Bronchial epithelial cell (primary cell): Measurements from ENCODE around the gene SRC. TPM values are rescaled to one million over a fixed set of nuclear protein-coding genes. Genes with fewer than 3 reads are reported as not detected.
"Not testable (repeated sequence)": the region's sequence is repeated elsewhere in the genome, so short reads cannot be mapped to it uniquely, and the experiment has no call there.

Experiments used
- DNase-seq: peaks from one replicate; pipeline ENCODE4 v3.0.0-alpha.2; 2010; ENCODE audit warnings: low read depth
- FAIRE-seq: peaks from 2 replicates; lab custom pipeline; 2011; peaks lifted over from hg19 to GRCh38; lab: Jason Lieb, UNC
- H3K27me3 ChIP-seq: 2 replicates; pipeline ENCODE4 v1.5.1; 2011; ENCODE audit warnings: low read length; ENCODE audit not compliant: control insufficient read depth, insufficient read depth
- H3K36me3 ChIP-seq: 2 replicates; pipeline ENCODE4 v1.5.1; 2011; ENCODE audit warnings: low read length; ENCODE audit not compliant: control insufficient read depth, insufficient read depth
- H3K4me3 ChIP-seq: 2 replicates; pipeline ENCODE4 v1.5.1; 2011; ENCODE audit warnings: mild to moderate bottlenecking, low read depth, low read length, control low read depth
- CTCF ChIP-seq: IDR thresholded peaks from 2 replicates; pipeline ENCODE4 v1.5.1; 2011; ENCODE audit warnings: mild to moderate bottlenecking, moderate library complexity, low read length, control low read depth, inconsistent platforms; ENCODE audit not compliant: insufficient read depth, severe bottlenecking
- total RNA-seq: library from RNA; depleted of rRNA; stranded (reverse); fragments of >200 nt; gene quantifications from 2 replicates; pipeline ENCODE4 v1.2.1, GENCODE V29; 2014

Gene SRC
- total RNA-seq, 1 donor from 2014 or later: 16.6 TPM

- DNase-seq (no peak), FAIRE-seq (no peak)
- H3K36me3 ChIP-seq: no peaks in the 10 kb centered on the region
- H3K4me3 ChIP-seq: no peak overlapping the region
- TF ChIP-seq CTCF: no peak
- no peaks in the 10 kb centered on the region for H3K27me3 ChIP-seq
Measured at GRCh38 chr20:37334450-37334849, 11.5 kb upstream of the SRC start.

GRCh38 chr20:37335642-37336368 is 10.1 kb upstream of the SRC start:
- FAIRE-seq: no peak
- Histone ChIP-seq H3K36me3 (no peaks in the 10 kb centered on the region), H3K4me3 (no peak overlapping the region), H3K27me3 (no peaks in the 10 kb centered on the region)
- DNase-seq: peak; percentile 35
- TF ChIP-seq CTCF: no peak

GRCh38 chr20:37336369-37337207 is 9.4 kb upstream of the SRC start:
- TF ChIP-seq CTCF: no peak
- FAIRE-seq (no peak), DNase-seq (no peak)
- Histone ChIP-seq H3K4me3 (no peak overlapping the region), H3K36me3 (no peaks in the 10 kb centered on the region), H3K27me3 (no peaks in the 10 kb centered on the region)

GRCh38 chr20:37337208-37337991 is 8.5 kb upstream of the SRC start:
- no peak for FAIRE-seq
- Histone ChIP-seq H3K36me3 (no peaks in the 10 kb centered on the region), H3K27me3 (no peaks in the 10 kb centered on the region), H3K4me3 (no peak overlapping the region)
- no peak for DNase-seq
- no peak for TF ChIP-seq CTCF

- H3K36me3 ChIP-seq, FAIRE-seq: not testable (repeated sequence)
Measured at GRCh38 chr20:37338380-37338779, 7.6 kb upstream of the SRC start.

GRCh38 chr20:37339208-37339607 is 6.7 kb upstream of the SRC start:
- no peak overlapping the region for H3K4me3 ChIP-seq
- no peaks in the 10 kb centered on the region for H3K27me3 ChIP-seq
- no peak for DNase-seq
- no peak for TF ChIP-seq CTCF
- no peaks in the 10 kb centered on the region for H3K36me3 ChIP-seq
- no peak for FAIRE-seq

More at GRCh38 chr20:37338380-37338779, 7.6 kb upstream of the SRC start:
- not testable (repeated sequence) for DNase-seq, H3K27me3 ChIP-seq, H3K4me3 ChIP-seq

GRCh38 chr20:37339764-37340109 is 6.2 kb upstream of the SRC start:
- DNase-seq, H3K4me3 ChIP-seq, FAIRE-seq, H3K27me3 ChIP-seq, H3K36me3 ChIP-seq: not testable (repeated sequence)
